ENCODE measurements around the gene FMN2.

DNA sequence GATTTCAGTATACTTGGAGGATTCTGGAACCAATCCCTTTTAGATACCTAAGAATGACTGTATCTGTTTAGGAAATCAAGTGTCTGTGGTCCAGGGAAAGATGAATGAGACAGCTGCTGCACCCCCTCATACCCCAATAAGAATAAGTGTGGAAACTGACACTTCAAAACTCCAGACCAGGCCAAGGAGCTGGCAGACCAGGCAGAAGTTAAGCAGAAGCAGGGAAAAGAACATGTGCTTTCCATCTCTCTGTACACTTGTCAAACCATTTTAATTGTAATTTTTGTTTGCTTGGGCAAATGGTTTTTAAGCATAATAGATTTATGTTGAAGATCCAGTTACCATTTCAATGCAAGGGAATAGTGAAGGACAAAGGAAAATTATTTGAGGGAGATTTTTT lies 420.1 kb downstream of the FMN2 start:
- TF ChIP-seq, protein P1, sequence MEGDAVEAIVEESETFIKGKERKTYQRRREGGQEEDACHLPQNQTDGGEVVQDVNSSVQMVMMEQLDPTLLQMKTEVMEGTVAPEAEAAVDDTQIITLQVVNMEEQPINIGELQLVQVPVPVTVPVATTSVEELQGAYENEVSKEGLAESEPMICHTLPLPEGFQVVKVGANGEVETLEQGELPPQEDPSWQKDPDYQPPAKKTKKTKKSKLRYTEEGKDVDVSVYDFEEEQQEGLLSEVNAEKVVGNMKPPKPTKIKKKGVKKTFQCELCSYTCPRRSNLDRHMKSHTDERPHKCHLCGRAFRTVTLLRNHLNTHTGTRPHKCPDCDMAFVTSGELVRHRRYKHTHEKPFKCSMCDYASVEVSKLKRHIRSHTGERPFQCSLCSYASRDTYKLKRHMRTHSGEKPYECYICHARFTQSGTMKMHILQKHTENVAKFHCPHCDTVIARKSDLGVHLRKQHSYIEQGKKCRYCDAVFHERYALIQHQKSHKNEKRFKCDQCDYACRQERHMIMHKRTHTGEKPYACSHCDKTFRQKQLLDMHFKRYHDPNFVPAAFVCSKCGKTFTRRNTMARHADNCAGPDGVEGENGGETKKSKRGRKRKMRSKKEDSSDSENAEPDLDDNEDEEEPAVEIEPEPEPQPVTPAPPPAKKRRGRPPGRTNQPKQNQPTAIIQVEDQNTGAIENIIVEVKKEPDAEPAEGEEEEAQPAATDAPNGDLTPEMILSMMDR (conservative IDR thresholded peaks at IDR 0.05 in 1 of 2, IDR thresholded peaks at IDR 0.05 in 1 of 2; ENCODE audit: extremely low read depth in 1 of 2, insufficient read depth in 1 of 2, low read depth in 1 of 2, low read length in 2 of 2), result no peak
- TF ChIP-seq EZH2 (IDR thresholded peaks at IDR 0.05; ENCODE audit: borderline replicate concordance, low read length), result no peak
